ENCODE measurements around the gene RBBP8NL.

RBBP8NL gene

DNA sequence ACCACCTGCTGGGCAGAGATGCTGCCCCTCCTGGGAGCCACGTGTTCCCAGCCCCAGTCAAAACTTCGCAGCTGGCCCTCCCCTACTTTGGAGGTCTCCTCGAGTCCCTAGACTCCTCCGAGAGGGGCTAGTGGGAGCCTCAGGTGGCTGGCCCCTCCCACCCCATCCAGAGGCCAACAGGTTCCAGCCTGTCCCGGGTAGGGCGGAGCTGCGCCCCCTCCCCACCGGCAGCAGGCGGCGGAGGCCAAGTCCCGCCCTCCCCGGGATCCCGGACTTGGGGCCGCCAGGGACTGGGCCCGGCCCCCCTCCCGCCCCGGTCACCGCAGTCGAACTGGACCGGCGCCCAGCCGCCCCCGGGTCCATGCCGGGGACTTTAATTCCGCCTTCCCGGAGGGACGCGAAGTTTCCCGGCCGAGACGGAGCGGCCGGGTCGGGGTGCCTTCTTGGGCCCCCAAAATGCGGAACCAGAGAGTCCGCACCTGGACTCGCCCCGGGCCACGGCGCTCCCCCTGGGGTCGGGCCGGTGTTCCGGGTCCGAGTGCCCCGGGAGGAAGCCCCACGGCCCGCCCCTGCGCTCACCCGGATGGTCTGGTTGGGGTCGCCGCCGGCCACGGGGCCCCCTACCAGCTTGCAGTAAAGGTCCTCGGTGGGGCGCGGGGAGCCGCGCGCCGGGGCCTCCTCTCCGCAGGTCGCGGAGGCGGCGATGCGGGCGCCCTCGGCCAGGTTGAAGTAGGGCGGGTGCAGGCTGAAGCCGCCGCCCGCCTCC lies 60.8 kb downstream of the RBBP8NL start:
- TF ChIP-seq, protein P1, sequence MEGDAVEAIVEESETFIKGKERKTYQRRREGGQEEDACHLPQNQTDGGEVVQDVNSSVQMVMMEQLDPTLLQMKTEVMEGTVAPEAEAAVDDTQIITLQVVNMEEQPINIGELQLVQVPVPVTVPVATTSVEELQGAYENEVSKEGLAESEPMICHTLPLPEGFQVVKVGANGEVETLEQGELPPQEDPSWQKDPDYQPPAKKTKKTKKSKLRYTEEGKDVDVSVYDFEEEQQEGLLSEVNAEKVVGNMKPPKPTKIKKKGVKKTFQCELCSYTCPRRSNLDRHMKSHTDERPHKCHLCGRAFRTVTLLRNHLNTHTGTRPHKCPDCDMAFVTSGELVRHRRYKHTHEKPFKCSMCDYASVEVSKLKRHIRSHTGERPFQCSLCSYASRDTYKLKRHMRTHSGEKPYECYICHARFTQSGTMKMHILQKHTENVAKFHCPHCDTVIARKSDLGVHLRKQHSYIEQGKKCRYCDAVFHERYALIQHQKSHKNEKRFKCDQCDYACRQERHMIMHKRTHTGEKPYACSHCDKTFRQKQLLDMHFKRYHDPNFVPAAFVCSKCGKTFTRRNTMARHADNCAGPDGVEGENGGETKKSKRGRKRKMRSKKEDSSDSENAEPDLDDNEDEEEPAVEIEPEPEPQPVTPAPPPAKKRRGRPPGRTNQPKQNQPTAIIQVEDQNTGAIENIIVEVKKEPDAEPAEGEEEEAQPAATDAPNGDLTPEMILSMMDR (IDR thresholded peaks at IDR 0.05; ENCODE audit: extremely low read depth, insufficient read depth, missing control alignments): no peak
- in situ Hi-C loops (cut with MboI; ENCODE audit: low pct_unique_long_range_greater_than_20kb, low sequenced_read_pairs, unreplicated experiment): no loop called here
- no peak for DNase-seq (ENCODE audit: low spot score)

DNA sequence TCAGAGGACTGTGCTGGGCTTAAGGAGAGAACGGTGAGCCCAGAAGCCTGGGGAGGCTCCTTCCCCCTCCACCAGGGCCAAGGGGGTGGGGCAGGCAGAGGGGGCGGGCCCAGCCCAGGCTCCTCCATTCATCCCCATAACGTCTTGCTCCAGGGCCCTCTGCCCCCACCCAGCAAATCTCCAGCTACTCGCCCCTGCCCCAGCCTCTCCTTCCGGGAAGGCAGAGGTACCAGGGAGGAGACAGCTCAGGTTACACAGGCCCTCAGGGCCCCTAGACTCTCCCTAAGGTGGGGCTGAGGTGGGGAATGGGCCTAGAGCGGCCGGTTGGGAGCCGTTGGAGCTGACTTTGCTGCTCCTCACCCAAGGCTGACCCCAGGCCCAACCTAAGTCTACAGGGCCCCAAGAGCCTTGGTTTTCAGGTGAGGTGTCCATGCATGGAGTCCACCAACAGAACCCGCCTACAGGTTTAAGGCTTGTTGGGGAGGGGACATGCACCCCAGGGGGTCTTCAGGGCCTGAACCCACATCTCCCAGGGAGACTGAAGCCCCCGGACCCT lies 61.4 kb downstream of the RBBP8NL start:
- DNase-seq (ENCODE audit: low spot score): no peak
- TF ChIP-seq, protein P1 (IDR thresholded peaks at IDR 0.05; ENCODE audit: extremely low read depth, insufficient read depth, missing control alignments): no peak
- in situ Hi-C loops (cut with MboI; ENCODE audit: low pct_unique_long_range_greater_than_20kb, low sequenced_read_pairs, unreplicated experiment): no loop called here

DNA sequence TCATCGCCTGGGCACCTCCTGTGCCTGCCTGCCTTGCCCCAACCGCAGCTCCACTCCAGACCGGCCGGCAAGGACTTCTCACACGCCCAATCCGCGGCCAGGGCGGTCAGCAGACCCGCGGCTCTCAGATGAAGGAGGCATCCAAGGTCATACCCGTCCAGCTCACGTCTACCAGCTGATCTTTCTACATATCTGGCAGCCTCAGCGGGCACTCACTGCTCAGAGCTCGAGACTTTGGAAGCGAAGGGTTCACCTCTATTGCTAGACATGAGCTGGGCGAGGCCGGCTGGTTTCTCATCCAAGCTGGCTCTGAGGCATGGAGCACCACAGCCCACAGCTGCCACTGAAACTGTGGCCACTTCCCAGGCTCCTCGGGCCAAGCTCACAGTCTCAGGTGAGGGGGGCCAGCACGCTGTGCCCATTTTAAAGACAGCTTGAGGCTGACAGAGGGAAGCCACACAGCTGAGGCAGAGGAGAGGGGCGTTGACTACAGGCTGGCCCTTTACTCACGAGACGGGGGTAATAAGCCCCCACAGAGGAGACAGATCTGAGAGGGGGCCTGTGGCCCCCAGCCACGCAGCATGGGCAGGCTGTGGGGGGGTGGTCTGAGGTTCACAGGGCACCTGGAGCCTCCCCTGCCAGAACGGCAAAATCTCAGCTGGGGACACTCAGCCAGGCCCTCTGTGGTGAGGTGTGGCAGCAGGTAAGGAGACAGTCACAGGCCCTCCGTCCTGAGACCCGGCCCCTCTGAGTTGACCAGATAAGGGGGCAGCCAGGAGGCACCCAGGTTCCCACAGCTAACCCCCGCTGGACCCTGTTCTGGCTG lies 62.2 kb downstream of the RBBP8NL start:
- DNase-seq (ENCODE audit: low spot score): no peak
- in situ Hi-C loops (cut with MboI; ENCODE audit: low pct_unique_long_range_greater_than_20kb, low sequenced_read_pairs, unreplicated experiment): no loop called here
- TF ChIP-seq, protein P1 (IDR thresholded peaks at IDR 0.05; ENCODE audit: extremely low read depth, insufficient read depth, missing control alignments): no peak

DNA sequence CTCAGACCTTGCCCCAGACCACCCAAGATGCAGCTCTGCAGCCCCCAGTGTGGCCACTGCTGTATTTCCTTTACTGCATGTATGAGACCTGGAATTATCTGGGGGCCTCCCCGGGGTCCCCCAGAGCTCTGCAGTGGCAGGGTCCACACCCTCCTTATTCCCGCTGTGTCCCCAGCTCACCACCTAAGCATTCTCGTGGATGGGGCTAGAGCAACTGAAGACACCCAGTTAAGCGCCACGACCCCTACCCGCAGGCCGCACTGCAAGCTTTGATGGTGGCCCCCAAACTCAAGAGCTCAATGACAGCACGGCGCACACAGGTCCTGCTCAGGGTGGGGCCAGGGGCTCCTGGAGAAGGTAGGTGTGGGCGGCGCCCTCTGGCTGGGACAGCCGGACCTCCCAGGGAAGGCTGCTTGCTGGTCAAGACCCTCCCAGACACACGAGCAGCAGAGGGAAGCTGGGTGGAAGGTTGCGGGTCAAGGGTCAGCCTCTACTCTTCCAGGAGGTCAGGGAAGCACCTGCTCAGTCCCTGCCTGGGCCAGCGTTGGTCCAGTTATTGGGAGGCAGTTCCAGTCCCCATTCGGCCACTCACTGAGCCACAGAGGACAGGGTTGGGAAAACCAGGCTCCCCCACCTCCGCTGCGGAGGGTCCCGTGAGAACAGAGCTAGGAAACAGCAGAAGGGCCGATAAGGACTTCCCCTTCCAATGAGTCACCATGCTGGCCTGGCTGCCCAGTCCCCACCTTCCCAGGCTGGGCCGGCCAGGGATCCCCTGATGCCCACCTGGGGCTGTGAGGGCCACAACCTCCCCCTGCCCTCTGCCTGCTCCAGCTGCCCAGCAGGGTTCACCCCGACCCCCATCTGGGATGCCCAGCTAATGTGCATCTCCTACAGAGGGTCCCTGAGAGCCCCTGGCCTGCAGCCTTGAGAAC lies 63.2 kb downstream of the RBBP8NL start:
- no peak for DNase-seq (ENCODE audit: low spot score)
- TF ChIP-seq, protein P1 (IDR thresholded peaks at IDR 0.05; ENCODE audit: extremely low read depth, insufficient read depth, missing control alignments): no peak
- in situ Hi-C loops (cut with MboI; ENCODE audit: low pct_unique_long_range_greater_than_20kb, low sequenced_read_pairs, unreplicated experiment): no loop called here

DNA sequence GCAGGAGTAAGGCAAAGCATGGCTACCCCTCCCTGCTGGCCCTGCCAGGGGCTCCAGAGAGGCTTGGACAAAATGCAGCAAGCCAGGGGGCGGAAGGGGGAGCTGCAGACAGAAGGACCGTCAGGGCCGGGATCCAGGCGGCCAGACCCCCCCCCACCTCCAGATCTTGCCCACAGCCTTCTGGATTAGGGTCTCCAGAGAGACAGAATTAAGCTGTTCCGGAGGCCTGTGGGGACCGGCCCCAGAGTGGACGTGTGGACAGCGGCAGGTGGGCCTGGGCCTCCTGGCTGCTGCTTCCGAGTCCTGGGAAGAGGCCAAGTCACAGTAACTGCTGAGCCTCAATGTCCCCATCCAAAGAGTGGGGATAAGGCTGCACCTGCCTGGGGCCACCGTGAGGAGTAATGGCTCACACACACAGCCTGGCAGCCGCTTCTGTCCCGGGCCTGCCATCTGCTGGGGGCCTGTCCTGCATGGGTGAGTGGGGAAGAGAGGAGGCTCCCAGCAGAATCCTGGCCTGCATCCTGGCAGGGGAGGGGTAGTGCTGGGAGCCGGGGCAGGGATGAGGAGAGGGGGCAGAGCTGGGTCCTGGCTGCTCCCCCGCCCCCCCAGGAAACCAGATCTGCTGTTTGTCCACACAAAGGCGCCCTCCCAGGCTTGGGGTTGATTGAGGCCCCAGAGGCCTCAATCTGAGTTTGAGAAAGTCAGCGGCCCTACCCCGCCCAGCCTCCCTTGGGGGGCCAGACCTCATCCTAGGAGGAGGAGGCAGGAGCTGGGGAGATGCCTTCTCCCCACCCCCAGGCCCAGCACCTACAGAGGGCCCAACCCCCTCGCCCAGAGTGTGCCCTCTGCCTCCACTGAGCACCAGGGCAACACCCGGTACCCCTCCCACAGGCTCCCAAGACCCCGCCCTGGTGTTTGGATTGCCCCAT lies 64.1 kb downstream of the RBBP8NL start:
- DNase-seq (ENCODE audit: low spot score): no peak
- TF ChIP-seq, protein P1 (IDR thresholded peaks at IDR 0.05; ENCODE audit: extremely low read depth, insufficient read depth, missing control alignments): no peak
- in situ Hi-C loops (cut with MboI; ENCODE audit: low pct_unique_long_range_greater_than_20kb, low sequenced_read_pairs, unreplicated experiment): no loop called here
